Panc1 (cell line): Measurements from ENCODE around the gene RAB40B.

Experiments used
- POLR2AphosphoS5 ChIP-seq: IDR thresholded peaks from 2 replicates; pipeline ENCODE4 v1.6.1; 2012; ENCODE audit warnings: mild to moderate bottlenecking, low read depth, low read length, moderate library complexity
- SIN3A ChIP-seq: IDR thresholded peaks from 2 replicates; pipeline ENCODE4 v1.6.1; 2012; ENCODE audit warnings: low read depth, mild to moderate bottlenecking, low read length, moderate library complexity, borderline replicate concordance; ENCODE audit not compliant: insufficient read depth
- TF ChIP-seq, protein P1 (sequence below): fragments of 450-650 bp; IDR thresholded peaks from 2 replicates; pipeline ENCODE4 v1.5.1; 2017; ENCODE audit warnings: mild to moderate bottlenecking
- TF ChIP-seq, protein P2 (sequence below), 2 experiments: IDR thresholded peaks; 2 replicates each; pipeline ENCODE4 v1.6.1; 2011 to 2012; ENCODE audit warnings: low read depth in 2 of 2, control low read depth in 1 of 2, low read length in 1 of 2, mild to moderate bottlenecking in 1 of 2, moderate library complexity in 1 of 2; ENCODE audit not compliant: insufficient read depth in 1 of 2

DNA sequence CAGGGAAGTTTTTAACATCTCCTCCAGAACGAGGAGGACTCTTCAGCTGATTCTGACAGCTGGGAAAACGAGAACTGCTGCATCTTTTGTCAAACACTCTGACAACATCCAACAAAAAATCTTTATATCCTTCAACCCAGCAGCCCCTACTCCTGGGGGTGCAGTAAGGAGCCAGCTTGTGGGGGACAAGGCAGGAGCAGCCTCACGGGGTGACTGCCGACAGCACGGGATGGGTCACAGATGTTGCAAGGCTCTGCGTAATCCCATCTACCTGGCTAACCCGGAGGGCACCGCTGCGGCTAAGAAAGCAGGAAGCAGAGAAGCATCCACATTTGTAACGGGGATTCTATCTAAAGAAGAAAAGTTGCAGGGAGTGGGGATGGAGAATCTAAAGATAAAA is 78.9 kb downstream of the RAB40B start:
- TF ChIP-seq, protein P1, sequence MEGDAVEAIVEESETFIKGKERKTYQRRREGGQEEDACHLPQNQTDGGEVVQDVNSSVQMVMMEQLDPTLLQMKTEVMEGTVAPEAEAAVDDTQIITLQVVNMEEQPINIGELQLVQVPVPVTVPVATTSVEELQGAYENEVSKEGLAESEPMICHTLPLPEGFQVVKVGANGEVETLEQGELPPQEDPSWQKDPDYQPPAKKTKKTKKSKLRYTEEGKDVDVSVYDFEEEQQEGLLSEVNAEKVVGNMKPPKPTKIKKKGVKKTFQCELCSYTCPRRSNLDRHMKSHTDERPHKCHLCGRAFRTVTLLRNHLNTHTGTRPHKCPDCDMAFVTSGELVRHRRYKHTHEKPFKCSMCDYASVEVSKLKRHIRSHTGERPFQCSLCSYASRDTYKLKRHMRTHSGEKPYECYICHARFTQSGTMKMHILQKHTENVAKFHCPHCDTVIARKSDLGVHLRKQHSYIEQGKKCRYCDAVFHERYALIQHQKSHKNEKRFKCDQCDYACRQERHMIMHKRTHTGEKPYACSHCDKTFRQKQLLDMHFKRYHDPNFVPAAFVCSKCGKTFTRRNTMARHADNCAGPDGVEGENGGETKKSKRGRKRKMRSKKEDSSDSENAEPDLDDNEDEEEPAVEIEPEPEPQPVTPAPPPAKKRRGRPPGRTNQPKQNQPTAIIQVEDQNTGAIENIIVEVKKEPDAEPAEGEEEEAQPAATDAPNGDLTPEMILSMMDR = no peak
- TF ChIP-seq POLR2AphosphoS5 (no peak), SIN3A (no peak)
- TF ChIP-seq, protein P2, sequence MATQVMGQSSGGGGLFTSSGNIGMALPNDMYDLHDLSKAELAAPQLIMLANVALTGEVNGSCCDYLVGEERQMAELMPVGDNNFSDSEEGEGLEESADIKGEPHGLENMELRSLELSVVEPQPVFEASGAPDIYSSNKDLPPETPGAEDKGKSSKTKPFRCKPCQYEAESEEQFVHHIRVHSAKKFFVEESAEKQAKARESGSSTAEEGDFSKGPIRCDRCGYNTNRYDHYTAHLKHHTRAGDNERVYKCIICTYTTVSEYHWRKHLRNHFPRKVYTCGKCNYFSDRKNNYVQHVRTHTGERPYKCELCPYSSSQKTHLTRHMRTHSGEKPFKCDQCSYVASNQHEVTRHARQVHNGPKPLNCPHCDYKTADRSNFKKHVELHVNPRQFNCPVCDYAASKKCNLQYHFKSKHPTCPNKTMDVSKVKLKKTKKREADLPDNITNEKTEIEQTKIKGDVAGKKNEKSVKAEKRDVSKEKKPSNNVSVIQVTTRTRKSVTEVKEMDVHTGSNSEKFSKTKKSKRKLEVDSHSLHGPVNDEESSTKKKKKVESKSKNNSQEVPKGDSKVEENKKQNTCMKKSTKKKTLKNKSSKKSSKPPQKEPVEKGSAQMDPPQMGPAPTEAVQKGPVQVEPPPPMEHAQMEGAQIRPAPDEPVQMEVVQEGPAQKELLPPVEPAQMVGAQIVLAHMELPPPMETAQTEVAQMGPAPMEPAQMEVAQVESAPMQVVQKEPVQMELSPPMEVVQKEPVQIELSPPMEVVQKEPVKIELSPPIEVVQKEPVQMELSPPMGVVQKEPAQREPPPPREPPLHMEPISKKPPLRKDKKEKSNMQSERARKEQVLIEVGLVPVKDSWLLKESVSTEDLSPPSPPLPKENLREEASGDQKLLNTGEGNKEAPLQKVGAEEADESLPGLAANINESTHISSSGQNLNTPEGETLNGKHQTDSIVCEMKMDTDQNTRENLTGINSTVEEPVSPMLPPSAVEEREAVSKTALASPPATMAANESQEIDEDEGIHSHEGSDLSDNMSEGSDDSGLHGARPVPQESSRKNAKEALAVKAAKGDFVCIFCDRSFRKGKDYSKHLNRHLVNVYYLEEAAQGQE (IDR thresholded peaks at IDR 0.05; ENCODE audit: insufficient read depth in 1 of 2, low read depth in 2 of 2, low read length in 1 of 2) = no peak
